ENCODE measurements around the gene SORBS1. TPM values are rescaled to one million over a fixed set of nuclear protein-coding genes. Genes with fewer than 3 reads are reported as not detected.

The SORBS1 gene
- total RNA-seq, 2 experiments from 2014 or later: 0.57 to 3.1 TPM

GRCh38 chr10:95477175-95477520 lies 84.0 kb downstream of the SORBS1 start:
- no TSS peak for BruUV-seq (replicated peaks)
- H3K4me3 ChIP-seq (ENCODE audit: low read depth, low read length, poor library complexity, severe bottlenecking): no peak overlapping the region
- intact Hi-C loops (cut with micrococcal nuclease; ENCODE audit: unreplicated experiment): no loop called here
- H4K20me1 ChIP-seq (ENCODE audit: insufficient read depth, low read length): no peaks in the 10 kb centered on the region
- no peaks in the 10 kb centered on the region for H3K4me1 ChIP-seq (ENCODE audit: insufficient read depth, low read length, poor library complexity, severe bottlenecking)
- POLR2A ChIA-PET: no interaction called here
- CTCF ChIA-PET (ENCODE audit: unreplicated experiment): no interaction called here
- H3K79me2 ChIP-seq (ENCODE audit: insufficient read depth, low read depth, low read length): no peaks in the 10 kb centered on the region
- no peak for DNase-seq (ENCODE audit: low spot score)
- no peaks in the 10 kb centered on the region for H3K9me2 ChIP-seq (ENCODE audit: insufficient read depth, low read length)
- TF ChIP-seq EZH2phosphoT487 (IDR thresholded peaks at IDR 0.05; ENCODE audit: borderline replicate concordance, low read depth, low read length): no peak
- no peak for TF ChIP-seq CTCF (conservative IDR thresholded peaks at IDR 0.05; ENCODE audit: low read length)
- H3K9me3 ChIP-seq (ENCODE audit: low read length): no peaks in the 10 kb centered on the region
- H3K36me3 ChIP-seq (ENCODE audit: insufficient read depth, low read length): no peaks in the 10 kb centered on the region
- no peak overlapping the region for H3K27ac ChIP-seq (ENCODE audit: low read depth, low read length, poor library complexity, severe bottlenecking)
- no peak overlapping the region for H3K4me2 ChIP-seq (ENCODE audit: low read length)
- H2AFZ ChIP-seq (ENCODE audit: low read length): no peak overlapping the region

GRCh38 chr10:95476469-95477174 lies 84.5 kb downstream of the SORBS1 start:
- no peak for TF ChIP-seq EZH2phosphoT487 (IDR thresholded peaks at IDR 0.05; ENCODE audit: borderline replicate concordance, low read depth, low read length)
- TF ChIP-seq CTCF (conservative IDR thresholded peaks at IDR 0.05; ENCODE audit: low read length): no peak
- H3K9me2 ChIP-seq (ENCODE audit: insufficient read depth, low read length): no peaks in the 10 kb centered on the region
- no peak overlapping the region for H3K4me3 ChIP-seq (ENCODE audit: low read depth, low read length, poor library complexity, severe bottlenecking)
- CTCF ChIA-PET (ENCODE audit: unreplicated experiment): no interaction called here
- intact Hi-C loops (cut with micrococcal nuclease; ENCODE audit: unreplicated experiment): no loop called here
- no peaks in the 10 kb centered on the region for H3K4me1 ChIP-seq (ENCODE audit: insufficient read depth, low read length, poor library complexity, severe bottlenecking)
- no peak overlapping the region for H3K27ac ChIP-seq (ENCODE audit: low read depth, low read length, poor library complexity, severe bottlenecking)
- POLR2A ChIA-PET: interaction anchor here (0.6 kb wide), 1 partner anchor 49 kb away, joined by 6 read pairs; no protein-coding TSS in a partner anchor
- DNase-seq (ENCODE audit: low spot score): no peak
- no peaks in the 10 kb centered on the region for H3K9me3 ChIP-seq (ENCODE audit: low read length)
- no peaks in the 10 kb centered on the region for H4K20me1 ChIP-seq (ENCODE audit: insufficient read depth, low read length)
- no TSS peak for BruUV-seq (replicated peaks)
- H2AFZ ChIP-seq (ENCODE audit: low read length): no peak overlapping the region
- no peak overlapping the region for H3K4me2 ChIP-seq (ENCODE audit: low read length)
- no peaks in the 10 kb centered on the region for H3K36me3 ChIP-seq (ENCODE audit: insufficient read depth, low read length)
- H3K79me2 ChIP-seq (ENCODE audit: insufficient read depth, low read depth, low read length): no peaks in the 10 kb centered on the region

GRCh38 chr10:95475827-95476468 lies 85.2 kb downstream of the SORBS1 start:
- no peaks in the 10 kb centered on the region for H3K36me3 ChIP-seq (ENCODE audit: insufficient read depth, low read length)
- intact Hi-C loops (cut with micrococcal nuclease; ENCODE audit: unreplicated experiment): no loop called here
- H3K27ac ChIP-seq (ENCODE audit: low read depth, low read length, poor library complexity, severe bottlenecking): no peak overlapping the region
- no peaks in the 10 kb centered on the region for H3K9me2 ChIP-seq (ENCODE audit: insufficient read depth, low read length)
- ChIA-PET POLR2A (no interaction called here), CTCF (ENCODE audit: unreplicated experiment) (no interaction called here)
- no TSS peak for BruUV-seq (replicated peaks)
- H3K79me2 ChIP-seq (ENCODE audit: insufficient read depth, low read depth, low read length): no peaks in the 10 kb centered on the region
- H2AFZ ChIP-seq (ENCODE audit: low read length): no peak overlapping the region
- no peak for TF ChIP-seq EZH2phosphoT487 (IDR thresholded peaks at IDR 0.05; ENCODE audit: borderline replicate concordance, low read depth, low read length)
- TF ChIP-seq CTCF (conservative IDR thresholded peaks at IDR 0.05; ENCODE audit: low read length): no peak
- no peak overlapping the region for H3K4me2 ChIP-seq (ENCODE audit: low read length)
- no peaks in the 10 kb centered on the region for H4K20me1 ChIP-seq (ENCODE audit: insufficient read depth, low read length)
- H3K4me3 ChIP-seq (ENCODE audit: low read depth, low read length, poor library complexity, severe bottlenecking): no peak overlapping the region
- H3K9me3 ChIP-seq (ENCODE audit: low read length): no peaks in the 10 kb centered on the region
- H3K4me1 ChIP-seq (ENCODE audit: insufficient read depth, low read length, poor library complexity, severe bottlenecking): no peaks in the 10 kb centered on the region
- no peak for DNase-seq (ENCODE audit: low spot score)
